ENCODE measurements around the gene TUNAR.
"Not testable (repeated sequence)": the region's sequence is repeated elsewhere in the genome, so short reads cannot be mapped to it uniquely, and the experiment has no call there.

Gene TUNAR

GRCh38 chr14:95920769-95921438, 44.3 kb downstream of the TUNAR start:
- DNase-seq, result no peak

- no peak for DNase-seq
Measured at GRCh38 chr14:95922080-95922479, 45.4 kb downstream of the TUNAR start.

DNA sequence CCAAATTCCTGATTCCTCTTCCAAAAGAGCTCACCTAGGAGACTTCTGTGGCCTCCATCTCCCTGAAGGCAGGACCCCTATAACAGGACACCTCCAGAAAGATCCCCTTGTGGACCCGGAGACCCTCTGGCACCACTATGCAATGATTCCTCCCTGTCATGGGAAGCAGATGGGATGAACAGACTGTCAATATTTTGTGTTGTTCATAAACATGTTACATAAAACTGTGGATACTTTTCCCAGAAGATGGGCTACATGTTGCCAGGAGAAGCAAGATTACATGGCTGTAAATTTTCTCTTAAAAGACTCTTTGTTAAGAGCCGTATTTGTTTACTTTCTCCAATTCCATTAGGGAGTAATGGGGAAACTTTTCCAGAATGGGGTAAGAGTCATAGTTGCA, 52.1 kb downstream of the TUNAR start:
- DNase-seq, result no peak

- no peak for DNase-seq
Measured at GRCh38 chr14:95931384-95931783, 54.8 kb downstream of the TUNAR start.

DNA sequence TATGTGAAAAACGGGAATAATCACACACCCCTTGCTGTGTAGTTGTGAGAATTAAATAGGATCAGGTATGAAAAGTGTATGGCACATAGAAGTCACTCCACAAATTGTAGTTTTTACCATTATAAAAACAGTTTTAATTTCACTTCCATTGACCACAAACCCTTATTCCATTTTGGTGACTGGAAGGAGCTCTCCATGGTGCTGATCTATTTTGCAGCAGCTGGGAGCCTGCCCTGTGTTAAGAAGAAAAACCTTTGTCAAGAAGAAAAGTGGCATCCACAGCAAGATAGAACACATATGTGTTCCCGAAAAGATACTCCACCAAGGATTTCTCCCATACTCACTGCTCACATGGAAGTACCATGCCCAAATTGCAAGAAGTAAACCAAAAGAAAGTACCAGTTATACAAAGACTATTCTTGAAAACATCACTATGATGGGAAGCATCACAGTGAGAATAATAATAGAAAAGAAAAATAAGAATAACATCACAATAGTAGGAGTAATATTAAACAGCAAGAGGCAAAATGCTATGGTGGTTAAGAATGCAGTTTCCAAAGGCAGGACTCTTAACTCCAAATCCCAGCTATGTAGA, 58.7 kb downstream of the TUNAR start:
- no peak for DNase-seq

- no peak for DNase-seq
Measured at GRCh38 chr14:95936041-95936440, 59.4 kb downstream of the TUNAR start.

- DNase-seq, result no peak
Measured at GRCh38 chr14:95939335-95939734, 62.7 kb downstream of the TUNAR start.

DNA sequence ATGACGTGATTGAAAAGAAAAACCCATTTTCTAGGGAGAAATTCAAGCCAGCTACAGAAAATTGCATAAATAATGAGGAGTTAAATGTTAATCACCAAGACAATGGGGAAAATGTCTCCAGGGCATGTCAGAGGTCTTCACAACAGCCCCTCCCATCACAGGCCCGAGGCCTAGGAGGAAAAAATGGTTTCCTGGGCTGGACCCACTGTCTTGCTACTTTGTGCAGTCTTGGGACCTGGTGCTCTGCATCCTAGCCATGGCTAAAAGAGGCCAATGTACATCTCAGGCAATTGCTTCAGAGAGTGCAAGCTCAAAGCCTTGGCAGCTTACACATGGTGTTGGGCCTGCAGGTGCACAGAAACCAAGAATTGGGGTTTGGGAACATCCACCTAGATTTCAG, 65.3 kb downstream of the TUNAR start:
- DNase-seq, result no peak

- DNase-seq, result no peak
Measured at GRCh38 chr14:95943699-95944098, 67.1 kb downstream of the TUNAR start.

DNA sequence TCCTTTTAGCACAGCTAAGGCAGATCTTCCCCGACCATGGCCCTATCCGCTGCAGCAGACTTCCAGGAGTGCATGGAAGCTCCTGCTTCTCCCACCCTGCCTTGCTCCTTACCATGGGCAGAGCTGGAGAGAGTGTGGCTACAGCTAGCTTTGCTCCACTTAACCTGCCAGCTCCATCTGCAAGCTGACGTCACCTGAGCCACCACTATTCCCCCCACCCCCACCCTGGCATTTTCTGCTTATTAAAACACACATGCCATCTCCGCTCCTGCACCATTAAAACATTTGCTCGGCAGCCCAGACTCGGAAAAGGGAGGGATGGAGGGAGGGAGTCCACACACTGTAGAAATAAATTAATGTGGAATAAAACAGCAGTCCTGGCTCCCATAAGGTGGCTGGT, 67.8 kb downstream of the TUNAR start:
- DNase-seq, result no peak

- no peak for DNase-seq
Measured at GRCh38 chr14:95946867-95947266, 70.2 kb downstream of the TUNAR start.

DNA sequence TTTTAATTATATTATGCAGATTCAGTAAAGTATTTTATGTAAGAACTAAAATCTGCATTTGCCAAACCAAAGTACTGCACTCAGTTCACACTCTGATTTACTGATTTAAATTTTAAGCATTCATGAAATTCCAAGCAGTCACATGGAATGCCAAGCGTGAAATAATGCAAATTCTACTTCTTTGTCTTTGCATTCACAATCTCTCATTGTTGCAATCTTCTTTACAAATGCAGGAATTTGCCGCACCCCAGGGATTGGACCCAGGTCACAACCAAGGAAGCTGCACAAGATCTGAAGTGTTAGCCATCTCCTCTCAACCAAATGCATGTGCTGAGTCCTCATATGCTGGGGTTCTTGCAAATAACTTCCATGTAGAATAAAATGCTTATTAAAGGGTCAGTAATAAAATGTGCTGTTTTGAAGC, 71.9 kb downstream of the TUNAR start:
- no peak for DNase-seq

DNA sequence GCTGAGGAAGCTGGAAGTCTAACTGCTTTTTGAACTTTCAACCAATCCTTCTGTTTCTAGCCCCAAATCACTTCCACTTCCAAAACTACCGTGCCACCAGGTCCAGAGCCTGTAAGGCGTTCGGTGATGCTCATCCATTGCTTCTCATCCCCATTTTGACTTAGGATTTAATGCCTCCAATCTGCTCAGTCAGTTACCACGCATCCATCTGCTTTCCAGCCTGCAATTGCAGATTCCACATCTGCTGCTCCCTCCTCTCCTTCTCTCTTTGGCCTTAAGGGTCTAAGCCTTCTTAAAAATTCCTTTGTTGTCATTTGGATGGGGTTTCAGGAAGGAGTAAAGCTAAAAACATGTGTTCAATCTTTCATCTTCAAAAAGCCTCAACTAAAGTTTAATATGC, 74.7 kb downstream of the TUNAR start:
- DNase-seq, result no peak

DNA sequence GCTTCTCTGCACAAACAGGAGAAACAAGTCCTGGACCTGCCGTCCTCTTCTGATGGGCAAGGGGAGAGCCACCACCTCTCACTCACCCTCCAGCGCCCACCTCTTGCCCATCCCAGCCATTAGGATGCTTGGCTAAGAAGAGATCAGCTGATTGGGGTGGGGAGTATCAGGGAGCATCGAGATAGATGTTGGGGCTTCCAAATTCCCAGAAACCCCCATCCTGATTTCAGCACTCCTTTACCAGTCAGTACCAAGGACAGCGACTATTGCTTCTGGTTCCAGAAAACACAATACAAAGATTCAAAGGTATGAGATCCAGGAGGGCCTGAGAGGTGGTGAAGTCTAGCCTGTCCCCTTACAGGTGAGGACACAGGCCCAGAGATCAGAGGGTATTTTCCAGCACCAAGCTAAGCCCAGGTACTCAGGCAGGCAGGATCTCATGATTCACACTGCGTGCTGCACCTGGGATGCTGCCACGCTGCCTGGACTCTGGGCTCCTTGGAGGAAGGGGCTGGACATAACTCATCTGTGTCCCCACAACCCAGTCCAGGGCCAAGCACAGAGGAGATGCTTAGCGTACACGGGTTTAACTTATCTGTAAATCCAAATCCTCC, 76.6 kb downstream of the TUNAR start:
- DNase-seq, result no peak

DNA sequence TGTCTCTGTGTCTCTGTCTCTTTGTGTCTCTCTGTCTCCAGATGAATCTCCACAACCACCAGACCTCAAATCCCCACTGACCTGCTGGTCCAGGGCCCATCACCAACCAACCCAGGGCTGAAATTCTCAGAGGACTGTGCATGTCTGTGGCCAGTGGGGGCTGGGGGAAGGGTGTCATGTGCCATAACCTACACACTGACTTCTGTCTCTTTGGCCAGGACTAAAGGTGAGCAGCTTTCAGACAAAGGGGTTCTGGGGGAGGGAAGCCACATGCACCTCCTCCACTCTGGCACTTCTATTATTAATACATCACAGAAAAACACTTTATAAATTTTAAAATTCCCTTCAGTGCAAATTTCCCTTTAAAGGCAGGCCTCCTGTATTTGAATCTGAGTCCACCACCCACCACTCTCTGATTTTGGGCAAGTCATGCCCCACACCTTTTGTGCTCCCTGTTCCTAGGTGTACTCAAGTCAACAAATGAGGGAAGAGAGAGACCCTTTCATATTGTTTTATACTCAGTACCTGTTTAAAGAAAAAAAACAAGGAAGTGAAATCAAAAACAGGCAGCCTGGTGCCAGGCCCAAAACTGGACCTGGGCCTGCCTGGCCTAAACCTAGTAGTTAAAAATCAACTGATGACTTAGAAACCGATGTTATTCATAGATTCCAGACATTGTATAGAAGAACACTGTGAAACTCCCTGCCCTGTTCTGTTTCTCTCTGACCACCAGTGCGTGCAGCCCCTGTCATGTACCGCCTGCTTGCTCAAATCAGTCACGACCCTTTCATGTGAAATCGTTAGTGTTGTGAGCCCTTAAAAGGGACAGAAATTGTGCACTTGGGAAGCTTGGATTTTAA, 80.2 kb downstream of the TUNAR start:
- DNase-seq, result no peak

- DNase-seq, result no peak
Measured at GRCh38 chr14:95958105-95958504, 81.5 kb downstream of the TUNAR start.

DNA sequence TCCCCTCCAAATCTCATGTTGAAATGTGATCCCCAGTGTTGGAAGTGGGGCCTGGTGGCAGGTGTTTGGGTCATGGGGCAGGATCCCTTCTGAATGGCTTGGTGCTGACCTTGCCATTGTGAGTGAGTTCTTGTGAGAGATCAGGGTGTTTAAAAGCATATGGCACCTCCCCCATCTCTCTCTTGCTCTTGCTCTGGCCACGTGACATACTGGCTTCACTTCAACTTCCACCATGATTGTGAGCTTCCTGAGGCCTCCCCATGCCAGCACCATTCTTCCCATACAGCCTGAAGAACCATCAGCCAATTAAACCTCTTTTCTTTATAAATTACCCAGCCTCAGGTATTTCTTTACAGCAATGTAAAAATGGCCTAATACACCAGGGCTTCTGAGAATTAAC, 82.7 kb downstream of the TUNAR start:
- DNase-seq, result no peak

GRCh38 chr14:95961481-95961880, 84.8 kb downstream of the TUNAR start:
- DNase-seq, result no peak

DNA sequence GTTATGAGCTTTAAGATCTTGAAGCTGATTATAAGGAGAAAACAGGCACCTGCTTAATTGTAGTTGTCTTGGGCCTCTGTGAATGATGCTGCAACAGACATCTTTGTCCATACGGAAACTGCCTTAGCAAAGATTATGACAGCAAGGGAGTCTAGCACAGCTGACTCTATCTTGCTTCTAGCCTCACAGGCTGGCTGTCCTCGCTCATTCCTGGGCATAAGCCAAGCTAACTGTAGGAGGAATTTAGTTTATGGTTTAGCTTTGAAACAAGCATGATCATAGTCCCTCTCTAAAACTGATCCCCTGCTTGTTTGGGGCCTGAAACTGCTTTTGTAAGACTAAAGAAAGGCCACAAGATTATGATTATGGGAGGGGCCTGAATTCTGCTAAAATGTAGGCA, 88.3 kb downstream of the TUNAR start:
- DNase-seq, result no peak

GRCh38 chr14:95968048-95968447, 91.4 kb downstream of the TUNAR start:
- not testable (repeated sequence) for DNase-seq
